Breast epithelium (tissue), 4 donors: ENCODE results near the gene TCF23. TPM values are rescaled to one million over a fixed set of nuclear protein-coding genes. Genes with fewer than 3 reads are reported as not detected.
"Not testable (repeated sequence)": the region's sequence is repeated elsewhere in the genome, so short reads cannot be mapped to it uniquely, and the experiment has no call there.

Source experiments
- DNase-seq, 2 donors: peaks; one replicate each; pipeline ENCODE4 v3.0.0-alpha.2; 2019; ENCODE audit warnings: low spot score in 2 of 2
- H3K27ac ChIP-seq, 2 donors: fragments of 200-600 bp; sonication (generic) in 1 of 2; one replicate each; pipeline ENCODE4 v1.5.1; 2016 to 2019; ENCODE audit warnings: mild to moderate bottlenecking in 1 of 2
- H3K27me3 ChIP-seq, 2 donors: fragments of 200-600 bp; sonication (generic) in 1 of 2; one replicate each; pipeline versions ENCODE4 v1.5.1 to v1.6.0; 2017 to 2019; ENCODE audit warnings: control low read depth in 1 of 2, mild to moderate bottlenecking in 1 of 2
- H3K36me3 ChIP-seq: fragments of 200-600 bp; one replicate; pipeline ENCODE4 v1.5.1; 2019
- H3K4me1 ChIP-seq, 2 donors: fragments of 200-600 bp; sonication (generic); one replicate each; pipeline ENCODE4 v1.5.1; 2016 to 2019; ENCODE audit warnings: control low read depth in 1 of 2
- H3K4me3 ChIP-seq, 3 donors: fragments of 200-600 bp; sonication (generic); 1 replicate in 2 of 3; 2 replicates in 1 of 3; pipeline ENCODE4 v1.5.1; 2016 to 2019; ENCODE audit warnings: mild to moderate bottlenecking in 3 of 3, moderate library complexity in 2 of 3
- H3K9me3 ChIP-seq, 2 donors: fragments of 200-600 bp; sonication (generic) in 1 of 2; one replicate each; pipeline ENCODE4 v1.5.1; 2016 to 2019; ENCODE audit warnings: control low read depth in 1 of 2
- CTCF ChIP-seq, 3 donors: fragments of 450-650 bp; IDR thresholded peaks; one replicate each; pipeline ENCODE4 v1.5.1; 2016 to 2017; ENCODE audit warnings: antibody characterized with exemption in 3 of 3, mild to moderate bottlenecking in 3 of 3, moderate library complexity in 3 of 3
- POLR2A ChIP-seq: fragments of 450-650 bp; IDR thresholded peaks from one replicate; pipeline ENCODE4 v1.6.1; 2016; ENCODE audit warnings: antibody characterized with exemption, mild to moderate bottlenecking, moderate library complexity
- POLR2AphosphoS5 ChIP-seq, 3 donors: sonication (generic); formaldehyde crosslinking; IDR thresholded peaks; one replicate each; pipeline ENCODE4 v1.6.1; 2017; ENCODE audit warnings: antibody characterized with exemption in 3 of 3
- intact Hi-C: fragments of 100-400 bp; cut with DNase I; formaldehyde crosslinking; loops from one replicate; pipeline ENCODE4 v1.15.1; 2023; ENCODE audit warnings: low total_unique reads
- total RNA-seq, 3 donors: library from RNA; depleted of rRNA; stranded (reverse); fragments of >200 nt; gene quantifications; one replicate each; pipeline ENCODE4 v1.1.0, GENCODE V29; 2016

Gene TCF23
- total RNA-seq, 3 donors from 2014 or later: not detected

GRCh38 chr2:27194538-27195354, 45.9 kb downstream of the TCF23 start:
- intact Hi-C loops: no loop called here
- H3K27me3 ChIP-seq: no peaks in the 10 kb centered on the region

GRCh38 chr2:27195799-27196198, 47.0 kb downstream of the TCF23 start:
- H3K4me3 ChIP-seq, H3K4me1 ChIP-seq, H3K27me3 ChIP-seq, H3K36me3 ChIP-seq, H3K27ac ChIP-seq, intact Hi-C loops, H3K9me3 ChIP-seq, DNase-seq: not testable (repeated sequence)

More at GRCh38 chr2:27194538-27195354, 45.9 kb downstream of the TCF23 start:
- Histone ChIP-seq H3K9me3 (no peaks in the 10 kb centered on the region), H3K4me1 (no peaks in the 10 kb centered on the region), H3K27ac (no peak overlapping the region), H3K4me3 (no peak overlapping the region), H3K36me3 (no peaks in the 10 kb centered on the region)
- no peak for DNase-seq
- TF ChIP-seq POLR2AphosphoS5 (IDR thresholded peaks at IDR 0.05) (no peak), CTCF (IDR thresholded peaks at IDR 0.05) (no peak), POLR2A (no peak)

GRCh38 chr2:27198068-27198467, 49.3 kb downstream of the TCF23 start:
- intact Hi-C loops, H3K27me3 ChIP-seq, H3K9me3 ChIP-seq, H3K4me3 ChIP-seq, H3K36me3 ChIP-seq, H3K27ac ChIP-seq, DNase-seq, H3K4me1 ChIP-seq: not testable (repeated sequence)

- H3K4me1 ChIP-seq: no peaks in the 10 kb centered on the region
- no peak overlapping the region for H3K4me3 ChIP-seq
- no peak for DNase-seq
- H3K27me3 ChIP-seq: no peaks in the 10 kb centered on the region
- intact Hi-C loops: no loop called here
- TF ChIP-seq CTCF (IDR thresholded peaks at IDR 0.05): no peak
- no peak for TF ChIP-seq POLR2A
- TF ChIP-seq POLR2AphosphoS5 (IDR thresholded peaks at IDR 0.05): no peak
- H3K36me3 ChIP-seq: no peaks in the 10 kb centered on the region
- no peaks in the 10 kb centered on the region for H3K9me3 ChIP-seq
- H3K27ac ChIP-seq: no peak overlapping the region
Observed at GRCh38 chr2:27198627-27199026, 49.8 kb downstream of the TCF23 start.

- no peak for DNase-seq
- Histone ChIP-seq H3K27me3 (no peaks in the 10 kb centered on the region), H3K4me1 (no peaks in the 10 kb centered on the region), H3K4me3 (no peak overlapping the region), H3K36me3 (no peaks in the 10 kb centered on the region), H3K27ac (no peak overlapping the region), H3K9me3 (no peaks in the 10 kb centered on the region)
- TF ChIP-seq CTCF (IDR thresholded peaks at IDR 0.05) (no peak), POLR2AphosphoS5 (IDR thresholded peaks at IDR 0.05) (no peak), POLR2A (no peak)
- intact Hi-C loops: no loop called here
Observed at GRCh38 chr2:27199241-27199640, 50.4 kb downstream of the TCF23 start.

GRCh38 chr2:27201675-27202074, 52.9 kb downstream of the TCF23 start:
- TF ChIP-seq POLR2A (no peak), POLR2AphosphoS5 (IDR thresholded peaks at IDR 0.05) (no peak), CTCF (IDR thresholded peaks at IDR 0.05) (no peak)
- H3K4me3 ChIP-seq: no peak overlapping the region
- intact Hi-C loops: no loop called here
- H3K36me3 ChIP-seq: no peaks in the 10 kb centered on the region
- H3K27ac ChIP-seq: no peak overlapping the region
- no peaks in the 10 kb centered on the region for H3K4me1 ChIP-seq
- no peak for DNase-seq
- H3K27me3 ChIP-seq: no peaks in the 10 kb centered on the region
- H3K9me3 ChIP-seq: no peaks in the 10 kb centered on the region
